ENCODE results near the gene ALOX15. TPM values are rescaled to one million over a fixed set of nuclear protein-coding genes. Genes with fewer than 3 reads are reported as not detected.

ALOX15 gene
- total and polyA plus RNA-seq, 9 of the 15 experiments (the other 6 are each of a cell fraction or from before 2014, with no cell fraction given), result not detected

GRCh38 chr17:4679658-4680057, 38.2 kb upstream of the ALOX15 start:
- no peak for DNase-seq (ENCODE audit: extremely low read depth in 1 of 4, low spot score in 3 of 4)
- POLR2A ChIA-PET, result no interaction called here
- no peaks in the 10 kb centered on the region for H4K20me1 ChIP-seq (replicated peaks; ENCODE audit: control insufficient read depth, insufficient read depth, low read length)
- H3K27me3 ChIP-seq (ENCODE audit: control insufficient read depth in 2 of 2, insufficient read depth in 2 of 2, low read length in 2 of 2), result no peaks in the 10 kb centered on the region
- CTCF ChIA-PET (ENCODE audit: low intra/inter-chr PET ratio), result no interaction called here
- no peak for ATAC-seq
- no peaks in the 10 kb centered on the region for H3K9me1 ChIP-seq (ENCODE audit: control insufficient read depth, insufficient read depth, low read length)
- FAIRE-seq, result no peak
- TF ChIP-seq FOSL1 (tag; conservative IDR thresholded peaks at IDR 0.05), result peak; percentile 39
- TF ChIP-seq CCNT2 (IDR thresholded peaks at IDR 0.05; ENCODE audit: borderline replicate concordance, extremely low read depth, insufficient read length, low read depth, low read length), result no peak
- peak; percentile 29; the same call in 1 of the 2 replicates for TF ChIP-seq MAFG (tag; conservative IDR thresholded peaks at IDR 0.05)
- no peak for TF ChIP-seq TAF1 (IDR thresholded peaks at IDR 0.05; ENCODE audit: control insufficient read depth, extremely low read depth, insufficient read depth, low read length, severe bottlenecking)
- TF ChIP-seq SRSF7 (optimal IDR thresholded peaks at IDR 0.05; ENCODE audit: low read depth, low read length), result no peak
- 0 out of 2 replicates have a peak, but pooled peaks have one; percentile 10 for TF ChIP-seq ZNF316 (IDR thresholded peaks at IDR 0.05)
- TF ChIP-seq ZBTB1 (CRISPR knock-in tag; IDR thresholded peaks at IDR 0.05; ENCODE audit: borderline replicate concordance, low read depth), result no peak
- no peak for TF ChIP-seq ZNF444 (CRISPR knock-in tag; IDR thresholded peaks at IDR 0.05)
- peak; percentile 86 for TF ChIP-seq HMBOX1 (IDR thresholded peaks at IDR 0.05)
- TF ChIP-seq U2AF2 (optimal IDR thresholded peaks at IDR 0.05; ENCODE audit: low read depth, low read length), result no peak
- H3K9me3 ChIP-seq (replicated peaks; ENCODE audit: control insufficient read depth, insufficient read depth, low read depth, low read length), result no peaks in the 10 kb centered on the region
- H3K9ac ChIP-seq (ENCODE audit: insufficient read depth in 1 of 2, low read depth in 2 of 2, low read length in 2 of 2), result no peak overlapping the region
- 63% methylated on average over 7 of the region's 7 CpGs for WGBS (ENCODE audit: insufficient coverage, low coverage, missing lambda C conversion rate)
- no peak overlapping the region for H3K4me3 ChIP-seq
- in situ Hi-C loops (cut with MboI) (no loop called here), intact Hi-C loops (cut with micrococcal nuclease) (no loop called here)
- H2AFZ ChIP-seq (ENCODE audit: low read depth, low read length), result no peak overlapping the region
- peaks cover 82% of the 10 kb centered on the region for H3K36me3 ChIP-seq (ENCODE audit: control insufficient read depth, insufficient read depth, low read length)
- no peak overlapping the region for H3K27ac ChIP-seq (ENCODE audit: extremely low read depth, low read depth, low read length)
- no peak overlapping the region for H3K4me2 ChIP-seq (ENCODE audit: insufficient read depth, low read length)
- H3K4me1 ChIP-seq (replicated peaks in 1 of 2; ENCODE audit: control insufficient read depth in 2 of 2, insufficient read depth in 2 of 2, low read length in 2 of 2), result no peaks in the 10 kb centered on the region; a peak in 2 of 5 replicates
- BruUV-seq (replicated peaks), result no TSS peak
- no peaks in the 10 kb centered on the region for H3K79me2 ChIP-seq (ENCODE audit: control insufficient read depth, insufficient read depth, low read length)

All from K562 (cell line).